ENCODE measurements around the gene KCTD2. TPM values are rescaled to one million over a fixed set of nuclear protein-coding genes. Genes with fewer than 3 reads are reported as not detected.

The KCTD2 gene
- total and polyA plus RNA-seq, 2 of the 13 experiments (the other 11 are each of a cell fraction or from before 2014, with no cell fraction given) = 28.3 to 32.6 TPM

DNA sequence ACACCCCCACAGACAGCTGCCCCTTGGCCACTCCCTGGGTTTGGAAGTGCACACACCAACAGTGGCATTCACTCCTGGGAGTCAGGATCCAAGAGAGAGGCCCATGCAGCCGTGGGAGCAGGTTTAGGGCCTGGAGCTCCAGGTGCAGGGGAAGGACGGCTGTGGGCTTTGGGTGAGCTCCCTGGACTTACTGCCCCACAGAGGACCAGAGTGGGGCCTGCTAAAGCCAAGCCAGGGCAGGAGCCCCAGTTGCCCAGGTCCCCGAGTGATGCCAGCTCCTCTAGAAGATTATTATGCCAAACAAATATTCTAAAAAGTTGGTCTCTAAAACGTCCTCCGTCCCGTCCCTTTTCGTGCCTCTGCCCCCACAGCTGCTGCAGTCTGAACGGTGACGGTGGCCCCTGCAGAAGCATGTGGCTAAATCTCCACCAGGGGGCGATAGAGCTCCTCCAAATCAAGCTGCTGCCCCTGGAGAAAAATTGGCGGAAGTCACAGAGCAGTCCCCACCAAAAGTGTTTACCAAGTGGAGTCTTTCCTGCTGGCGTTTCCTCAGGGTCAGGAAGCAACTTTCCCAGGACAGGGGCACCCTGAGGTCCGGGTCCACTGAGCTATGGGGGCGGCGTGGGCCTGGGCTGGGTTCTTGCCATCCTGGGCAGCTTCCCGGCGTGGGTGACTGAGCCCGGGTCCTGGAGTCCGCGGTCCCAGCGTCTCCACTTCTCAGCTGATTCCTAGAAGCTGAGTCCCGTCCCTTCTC, 67.0 kb downstream of the KCTD2 start (continued):
- TF ChIP-seq, protein P1, sequence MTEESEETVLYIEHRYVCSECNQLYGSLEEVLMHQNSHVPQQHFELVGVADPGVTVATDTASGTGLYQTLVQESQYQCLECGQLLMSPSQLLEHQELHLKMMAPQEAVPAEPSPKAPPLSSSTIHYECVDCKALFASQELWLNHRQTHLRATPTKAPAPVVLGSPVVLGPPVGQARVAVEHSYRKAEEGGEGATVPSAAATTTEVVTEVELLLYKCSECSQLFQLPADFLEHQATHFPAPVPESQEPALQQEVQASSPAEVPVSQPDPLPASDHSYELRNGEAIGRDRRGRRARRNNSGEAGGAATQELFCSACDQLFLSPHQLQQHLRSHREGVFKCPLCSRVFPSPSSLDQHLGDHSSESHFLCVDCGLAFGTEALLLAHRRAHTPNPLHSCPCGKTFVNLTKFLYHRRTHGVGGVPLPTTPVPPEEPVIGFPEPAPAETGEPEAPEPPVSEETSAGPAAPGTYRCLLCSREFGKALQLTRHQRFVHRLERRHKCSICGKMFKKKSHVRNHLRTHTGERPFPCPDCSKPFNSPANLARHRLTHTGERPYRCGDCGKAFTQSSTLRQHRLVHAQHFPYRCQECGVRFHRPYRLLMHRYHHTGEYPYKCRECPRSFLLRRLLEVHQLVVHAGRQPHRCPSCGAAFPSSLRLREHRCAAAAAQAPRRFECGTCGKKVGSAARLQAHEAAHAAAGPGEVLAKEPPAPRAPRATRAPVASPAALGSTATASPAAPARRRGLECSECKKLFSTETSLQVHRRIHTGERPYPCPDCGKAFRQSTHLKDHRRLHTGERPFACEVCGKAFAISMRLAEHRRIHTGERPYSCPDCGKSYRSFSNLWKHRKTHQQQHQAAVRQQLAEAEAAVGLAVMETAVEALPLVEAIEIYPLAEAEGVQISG (CRISPR knock-in tag; IDR thresholded peaks at IDR 0.05) = peak; percentile 64
- TF ChIP-seq, protein P2, sequence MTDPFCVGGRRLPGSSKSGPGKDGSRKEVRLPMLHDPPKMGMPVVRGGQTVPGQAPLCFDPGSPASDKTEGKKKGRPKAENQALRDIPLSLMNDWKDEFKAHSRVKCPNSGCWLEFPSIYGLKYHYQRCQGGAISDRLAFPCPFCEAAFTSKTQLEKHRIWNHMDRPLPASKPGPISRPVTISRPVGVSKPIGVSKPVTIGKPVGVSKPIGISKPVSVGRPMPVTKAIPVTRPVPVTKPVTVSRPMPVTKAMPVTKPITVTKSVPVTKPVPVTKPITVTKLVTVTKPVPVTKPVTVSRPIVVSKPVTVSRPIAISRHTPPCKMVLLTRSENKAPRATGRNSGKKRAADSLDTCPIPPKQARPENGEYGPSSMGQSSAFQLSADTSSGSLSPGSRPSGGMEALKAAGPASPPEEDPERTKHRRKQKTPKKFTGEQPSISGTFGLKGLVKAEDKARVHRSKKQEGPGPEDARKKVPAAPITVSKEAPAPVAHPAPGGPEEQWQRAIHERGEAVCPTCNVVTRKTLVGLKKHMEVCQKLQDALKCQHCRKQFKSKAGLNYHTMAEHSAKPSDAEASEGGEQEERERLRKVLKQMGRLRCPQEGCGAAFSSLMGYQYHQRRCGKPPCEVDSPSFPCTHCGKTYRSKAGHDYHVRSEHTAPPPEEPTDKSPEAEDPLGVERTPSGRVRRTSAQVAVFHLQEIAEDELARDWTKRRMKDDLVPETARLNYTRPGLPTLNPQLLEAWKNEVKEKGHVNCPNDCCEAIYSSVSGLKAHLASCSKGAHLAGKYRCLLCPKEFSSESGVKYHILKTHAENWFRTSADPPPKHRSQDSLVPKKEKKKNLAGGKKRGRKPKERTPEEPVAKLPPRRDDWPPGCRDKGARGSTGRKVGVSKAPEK (CRISPR knock-in tag; IDR thresholded peaks at IDR 0.05; ENCODE audit: borderline replicate concordance) = no peak
- TF ChIP-seq ZNF572 (CRISPR knock-in tag; IDR thresholded peaks at IDR 0.05) (no peak), EP300 (IDR thresholded peaks at IDR 0.05; ENCODE audit: low read depth in 2 of 2, low read length in 2 of 2) (0 out of 4 replicates have a peak, but pooled peaks of 1 of the 2 experiments have one; percentile 12), EP300 (CRISPR knock-in tag; IDR thresholded peaks at IDR 0.05; ENCODE audit: borderline replicate concordance) (peak; percentile 55; the same call in 1 of the 2 replicates), ZFP36 (IDR thresholded peaks at IDR 0.05; ENCODE audit: borderline replicate concordance, low read depth, low read length, partially characterized antibody) (no peak), GABPA (IDR thresholded peaks at IDR 0.05; ENCODE audit: low read depth, low read length) (no peak), GABPA (CRISPR knock-in tag; IDR thresholded peaks at IDR 0.05; ENCODE audit: low read depth) (peak; percentile 70), RXRB (CRISPR knock-in tag; IDR thresholded peaks at IDR 0.05; ENCODE audit: borderline replicate concordance) (peak; percentile 54; the same call in 1 of the 2 replicates), DNMT3B (CRISPR knock-in tag; conservative IDR thresholded peaks at IDR 0.05) (no peak), NCOA1 (CRISPR knock-in tag; IDR thresholded peaks at IDR 0.05) (0 out of 2 replicates have a peak, but pooled peaks have one; percentile 56), TCF7 (IDR thresholded peaks at IDR 0.05; ENCODE audit: low read depth) (no peak)
- TF ChIP-seq, protein P3, sequence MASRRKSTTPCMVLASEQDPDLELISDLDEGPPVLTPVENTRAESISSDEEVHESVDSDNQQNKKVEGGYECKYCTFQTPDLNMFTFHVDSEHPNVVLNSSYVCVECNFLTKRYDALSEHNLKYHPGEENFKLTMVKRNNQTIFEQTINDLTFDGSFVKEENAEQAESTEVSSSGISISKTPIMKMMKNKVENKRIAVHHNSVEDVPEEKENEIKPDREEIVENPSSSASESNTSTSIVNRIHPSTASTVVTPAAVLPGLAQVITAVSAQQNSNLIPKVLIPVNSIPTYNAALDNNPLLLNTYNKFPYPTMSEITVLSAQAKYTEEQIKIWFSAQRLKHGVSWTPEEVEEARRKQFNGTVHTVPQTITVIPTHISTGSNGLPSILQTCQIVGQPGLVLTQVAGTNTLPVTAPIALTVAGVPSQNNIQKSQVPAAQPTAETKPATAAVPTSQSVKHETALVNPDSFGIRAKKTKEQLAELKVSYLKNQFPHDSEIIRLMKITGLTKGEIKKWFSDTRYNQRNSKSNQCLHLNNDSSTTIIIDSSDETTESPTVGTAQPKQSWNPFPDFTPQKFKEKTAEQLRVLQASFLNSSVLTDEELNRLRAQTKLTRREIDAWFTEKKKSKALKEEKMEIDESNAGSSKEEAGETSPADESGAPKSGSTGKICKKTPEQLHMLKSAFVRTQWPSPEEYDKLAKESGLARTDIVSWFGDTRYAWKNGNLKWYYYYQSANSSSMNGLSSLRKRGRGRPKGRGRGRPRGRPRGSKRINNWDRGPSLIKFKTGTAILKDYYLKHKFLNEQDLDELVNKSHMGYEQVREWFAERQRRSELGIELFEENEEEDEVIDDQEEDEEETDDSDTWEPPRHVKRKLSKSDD (CRISPR knock-in tag; IDR thresholded peaks at IDR 0.05; ENCODE audit: low read depth) = no peak
- TF ChIP-seq, protein P4, sequence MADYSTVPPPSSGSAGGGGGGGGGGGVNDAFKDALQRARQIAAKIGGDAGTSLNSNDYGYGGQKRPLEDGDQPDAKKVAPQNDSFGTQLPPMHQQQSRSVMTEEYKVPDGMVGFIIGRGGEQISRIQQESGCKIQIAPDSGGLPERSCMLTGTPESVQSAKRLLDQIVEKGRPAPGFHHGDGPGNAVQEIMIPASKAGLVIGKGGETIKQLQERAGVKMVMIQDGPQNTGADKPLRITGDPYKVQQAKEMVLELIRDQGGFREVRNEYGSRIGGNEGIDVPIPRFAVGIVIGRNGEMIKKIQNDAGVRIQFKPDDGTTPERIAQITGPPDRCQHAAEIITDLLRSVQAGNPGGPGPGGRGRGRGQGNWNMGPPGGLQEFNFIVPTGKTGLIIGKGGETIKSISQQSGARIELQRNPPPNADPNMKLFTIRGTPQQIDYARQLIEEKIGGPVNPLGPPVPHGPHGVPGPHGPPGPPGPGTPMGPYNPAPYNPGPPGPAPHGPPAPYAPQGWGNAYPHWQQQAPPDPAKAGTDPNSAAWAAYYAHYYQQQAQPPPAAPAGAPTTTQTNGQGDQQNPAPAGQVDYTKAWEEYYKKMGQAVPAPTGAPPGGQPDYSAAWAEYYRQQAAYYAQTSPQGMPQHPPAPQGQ (CRISPR knock-in tag; IDR thresholded peaks at IDR 0.05; ENCODE audit: borderline replicate concordance) = no peak
- TF ChIP-seq, protein P5, sequence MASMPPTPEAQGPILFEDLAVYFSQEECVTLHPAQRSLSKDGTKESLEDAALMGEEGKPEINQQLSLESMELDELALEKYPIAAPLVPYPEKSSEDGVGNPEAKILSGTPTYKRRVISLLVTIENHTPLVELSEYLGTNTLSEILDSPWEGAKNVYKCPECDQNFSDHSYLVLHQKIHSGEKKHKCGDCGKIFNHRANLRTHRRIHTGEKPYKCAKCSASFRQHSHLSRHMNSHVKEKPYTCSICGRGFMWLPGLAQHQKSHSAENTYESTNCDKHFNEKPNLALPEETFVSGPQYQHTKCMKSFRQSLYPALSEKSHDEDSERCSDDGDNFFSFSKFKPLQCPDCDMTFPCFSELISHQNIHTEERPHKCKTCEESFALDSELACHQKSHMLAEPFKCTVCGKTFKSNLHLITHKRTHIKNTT (CRISPR knock-in tag; IDR thresholded peaks at IDR 0.05) = no peak

Measured in HepG2 (cell line).